Smooth muscle cell (in vitro differentiated cells): ENCODE measurements around the gene HMGA1. TPM values are rescaled to one million over a fixed set of nuclear protein-coding genes. Genes with fewer than 3 reads are reported as not detected.
"Not testable (repeated sequence)": the region's sequence is repeated elsewhere in the genome, so short reads cannot be mapped to it uniquely, and the experiment has no call there.

ENCODE experiments used
- DNase-seq: peaks from one replicate; lab custom pipeline; 2025; ENCODE audit not compliant: unreplicated experiment; lab: John Stamatoyannopoulos, UW
- H2AFZ ChIP-seq: fragments of 200-600 bp; sonication (generic); 2 replicates; pipeline ENCODE4 v1.6.0; 2016; ENCODE audit warnings: antibody characterized with exemption, low read depth, mild to moderate bottlenecking
- H3F3A ChIP-seq: fragments of 200-600 bp; sonication (generic); 2 replicates; pipeline ENCODE4 v1.6.0; 2017; ENCODE audit warnings: antibody characterized with exemption, low read depth
- H3K27ac ChIP-seq: fragments of 200-600 bp; sonication (generic); 2 replicates; pipeline ENCODE4 v1.5.1; 2016; ENCODE audit warnings: low read depth, mild to moderate bottlenecking
- H3K27me3 ChIP-seq: fragments of 200-600 bp; sonication (generic); 2 replicates; pipeline ENCODE4 v1.6.1; 2016; ENCODE audit warnings: low read depth, mild to moderate bottlenecking
- H3K36me3 ChIP-seq: fragments of 200-600 bp; sonication (generic); 2 replicates; pipeline ENCODE4 v1.5.1; 2016; ENCODE audit warnings: low read depth
- H3K4me1 ChIP-seq: fragments of 200-600 bp; sonication (generic); 2 replicates; pipeline ENCODE4 v1.5.1; 2016; ENCODE audit warnings: low read depth
- H3K4me2 ChIP-seq: fragments of 200-600 bp; sonication (generic); 2 replicates; pipeline ENCODE4 v1.6.0; 2016; ENCODE audit warnings: mild to moderate bottlenecking
- H3K4me3 ChIP-seq: fragments of 200-600 bp; sonication (generic); 2 replicates; pipeline ENCODE4 v1.5.1; 2016; ENCODE audit warnings: mild to moderate bottlenecking
- H3K79me2 ChIP-seq: fragments of 200-600 bp; sonication (generic); 2 replicates; pipeline ENCODE4 v1.6.0; 2016; ENCODE audit warnings: low read depth, mild to moderate bottlenecking
- H3K9ac ChIP-seq: fragments of 200-600 bp; sonication (generic); 2 replicates; pipeline ENCODE4 v1.6.0; 2016; ENCODE audit warnings: low read depth
- H3K9me3 ChIP-seq: fragments of 200-600 bp; sonication (generic); replicated peaks from 2 replicates; pipeline ENCODE4 v1.5.1; 2016; ENCODE audit warnings: low read depth
- H4K20me1 ChIP-seq: fragments of 200-600 bp; sonication (generic); 2 replicates; pipeline ENCODE4 v1.6.0; 2016; ENCODE audit warnings: low read depth
- CTCF ChIP-seq: fragments of 200-600 bp; sonication (generic); IDR thresholded peaks from 2 replicates; pipeline ENCODE4 v1.5.1; 2017; ENCODE audit warnings: borderline replicate concordance, mild to moderate bottlenecking, antibody characterized with exemption; ENCODE audit not compliant: insufficient read depth, poor library complexity, severe bottlenecking
- WGBS: methylation state at CpG from one replicate; pipeline ENCODE4 v1.1.7; 2016; ENCODE audit warnings: low lambda C conversion rate; 5-methylcytosine and 5-hydroxymethylcytosine counted together
- polyA plus RNA-seq: library from polyadenylated mRNA; unstranded; fragments of >200 nt; fragmentation: Nextera tagmentation; extraction: Ambion mirVana; gene quantifications from 2 replicates; pipeline ENCODE4 v1.2.1, GENCODE V29; 2016
- total RNA-seq: library from RNA; depleted of rRNA; stranded (reverse); fragments of >200 nt; gene quantifications from 2 replicates; pipeline ENCODE4 v1.2.3, GENCODE V29; 2014

Gene HMGA1
- total and polyA plus RNA-seq, 2 experiments from 2014 or later = 41.8 to 69.9 TPM

GRCh38 chr6:34259529-34260069, 22.9 kb downstream of the HMGA1 start:
- Histone ChIP-seq H4K20me1 (no peaks in the 10 kb centered on the region), H3K4me1 (no peaks in the 10 kb centered on the region), H3K9me3 (no peaks in the 10 kb centered on the region), H2AFZ (no peak overlapping the region), H3K4me3 (no peak overlapping the region), H3K9ac (no peak overlapping the region), H3K4me2 (no peak overlapping the region), H3K79me2 (no peaks in the 10 kb centered on the region), H3K36me3 (no peaks in the 10 kb centered on the region), H3K27ac (no peak overlapping the region), H3F3A (no peaks in the 10 kb centered on the region), H3K27me3 (no peaks in the 10 kb centered on the region)
- DNase-seq = no peak
- no peak for TF ChIP-seq CTCF
- 97% methylated on average over 6 of the region's 6 CpGs for WGBS

GRCh38 chr6:34260576-34261267, 24.0 kb downstream of the HMGA1 start:
- Histone ChIP-seq H2AFZ (no peak overlapping the region), H3K9me3 (no peaks in the 10 kb centered on the region), H4K20me1 (no peaks in the 10 kb centered on the region), H3K4me2 (no peak overlapping the region), H3K36me3 (no peaks in the 10 kb centered on the region), H3K27ac (no peak overlapping the region), H3K4me3 (no peak overlapping the region), H3K4me1 (no peaks in the 10 kb centered on the region), H3K27me3 (no peaks in the 10 kb centered on the region), H3K9ac (no peak overlapping the region), H3F3A (no peaks in the 10 kb centered on the region), H3K79me2 (no peaks in the 10 kb centered on the region)
- WGBS = 91% methylated on average over 17 of the region's 17 CpGs
- no peak for DNase-seq
- TF ChIP-seq CTCF = no peak

- 92% methylated on average over 23 of the region's 23 CpGs for WGBS
- H3K4me1 ChIP-seq, H3K27me3 ChIP-seq, H3F3A ChIP-seq, H3K79me2 ChIP-seq, H3K27ac ChIP-seq, H3K4me3 ChIP-seq, H3K36me3 ChIP-seq, H3K4me2 ChIP-seq, H3K9ac ChIP-seq, H3K9me3 ChIP-seq, H4K20me1 ChIP-seq, DNase-seq, H2AFZ ChIP-seq: not testable (repeated sequence)
Observed at GRCh38 chr6:34263484-34263883, 26.8 kb downstream of the HMGA1 start.

- Histone ChIP-seq H3K9ac (no peak overlapping the region), H3K36me3 (no peaks in the 10 kb centered on the region), H3K27me3 (no peaks in the 10 kb centered on the region), H2AFZ (no peak overlapping the region), H4K20me1 (no peaks in the 10 kb centered on the region), H3K4me1 (no peaks in the 10 kb centered on the region), H3K79me2 (no peaks in the 10 kb centered on the region), H3F3A (no peaks in the 10 kb centered on the region), H3K27ac (no peak overlapping the region), H3K4me3 (no peak overlapping the region), H3K9me3 (no peaks in the 10 kb centered on the region), H3K4me2 (no peak overlapping the region)
- DNase-seq = no peak
- no peak for TF ChIP-seq CTCF
- 93% methylated on average over 2 of the region's 2 CpGs for WGBS
Observed at GRCh38 chr6:34267746-34268145, 31.1 kb downstream of the HMGA1 start.

GRCh38 chr6:34269132-34269531, 32.5 kb downstream of the HMGA1 start:
- not testable (repeated sequence) for H3K4me3 ChIP-seq, H3K27me3 ChIP-seq, H3K4me1 ChIP-seq, DNase-seq, H3K79me2 ChIP-seq, H4K20me1 ChIP-seq, H3K36me3 ChIP-seq, H3K4me2 ChIP-seq, H3F3A ChIP-seq, H3K9ac ChIP-seq, H2AFZ ChIP-seq, H3K9me3 ChIP-seq, H3K27ac ChIP-seq
- 96% methylated on average over 14 of the region's 25 CpGs for WGBS

GRCh38 chr6:34269658-34270341, 33.1 kb downstream of the HMGA1 start:
- H3K4me1 ChIP-seq, DNase-seq, H2AFZ ChIP-seq, H3K36me3 ChIP-seq, H3K9me3 ChIP-seq, H3K79me2 ChIP-seq, H3K4me3 ChIP-seq, H3K4me2 ChIP-seq, H3K27ac ChIP-seq, H3F3A ChIP-seq, H3K9ac ChIP-seq, H4K20me1 ChIP-seq, H3K27me3 ChIP-seq: not testable (repeated sequence)
- WGBS = 83% methylated on average over 17 of the region's 17 CpGs
